Smooth muscle cell (in vitro differentiated cells): ENCODE results near the gene PTPRE. TPM values are rescaled to one million over a fixed set of nuclear protein-coding genes. Genes with fewer than 3 reads are reported as not detected.

Experiments used
- DNase-seq: peaks from one replicate; lab custom pipeline; 2025; ENCODE audit not compliant: unreplicated experiment; lab: John Stamatoyannopoulos, UW
- H2AFZ ChIP-seq: fragments of 200-600 bp; sonication (generic); 2 replicates; pipeline ENCODE4 v1.6.0; 2016; ENCODE audit warnings: antibody characterized with exemption, low read depth, mild to moderate bottlenecking
- H3F3A ChIP-seq: fragments of 200-600 bp; sonication (generic); 2 replicates; pipeline ENCODE4 v1.6.0; 2017; ENCODE audit warnings: antibody characterized with exemption, low read depth
- H3K27ac ChIP-seq: fragments of 200-600 bp; sonication (generic); 2 replicates; pipeline ENCODE4 v1.5.1; 2016; ENCODE audit warnings: low read depth, mild to moderate bottlenecking
- H3K27me3 ChIP-seq: fragments of 200-600 bp; sonication (generic); 2 replicates; pipeline ENCODE4 v1.6.1; 2016; ENCODE audit warnings: low read depth, mild to moderate bottlenecking
- H3K36me3 ChIP-seq: fragments of 200-600 bp; sonication (generic); 2 replicates; pipeline ENCODE4 v1.5.1; 2016; ENCODE audit warnings: low read depth
- H3K4me1 ChIP-seq: fragments of 200-600 bp; sonication (generic); 2 replicates; pipeline ENCODE4 v1.5.1; 2016; ENCODE audit warnings: low read depth
- H3K4me2 ChIP-seq: fragments of 200-600 bp; sonication (generic); 2 replicates; pipeline ENCODE4 v1.6.0; 2016; ENCODE audit warnings: mild to moderate bottlenecking
- H3K4me3 ChIP-seq: fragments of 200-600 bp; sonication (generic); 2 replicates; pipeline ENCODE4 v1.5.1; 2016; ENCODE audit warnings: mild to moderate bottlenecking
- H3K79me2 ChIP-seq: fragments of 200-600 bp; sonication (generic); 2 replicates; pipeline ENCODE4 v1.6.0; 2016; ENCODE audit warnings: low read depth, mild to moderate bottlenecking
- H3K9ac ChIP-seq: fragments of 200-600 bp; sonication (generic); 2 replicates; pipeline ENCODE4 v1.6.0; 2016; ENCODE audit warnings: low read depth
- H3K9me3 ChIP-seq: fragments of 200-600 bp; sonication (generic); replicated peaks from 2 replicates; pipeline ENCODE4 v1.5.1; 2016; ENCODE audit warnings: low read depth
- H4K20me1 ChIP-seq: fragments of 200-600 bp; sonication (generic); 2 replicates; pipeline ENCODE4 v1.6.0; 2016; ENCODE audit warnings: low read depth
- WGBS: methylation state at CpG from one replicate; pipeline ENCODE4 v1.1.7; 2016; ENCODE audit warnings: low lambda C conversion rate; 5-methylcytosine and 5-hydroxymethylcytosine counted together
- polyA plus RNA-seq: library from polyadenylated mRNA; unstranded; fragments of >200 nt; fragmentation: Nextera tagmentation; extraction: Ambion mirVana; gene quantifications from 2 replicates; pipeline ENCODE4 v1.2.1, GENCODE V29; 2016
- total RNA-seq: library from RNA; depleted of rRNA; stranded (reverse); fragments of >200 nt; gene quantifications from 2 replicates; pipeline ENCODE4 v1.2.3, GENCODE V29; 2014
- TF ChIP-seq, protein P1 (sequence below): fragments of 200-600 bp; sonication (generic); IDR thresholded peaks from 2 replicates; pipeline ENCODE4 v1.5.1; 2017; ENCODE audit warnings: borderline replicate concordance, mild to moderate bottlenecking, antibody characterized with exemption; ENCODE audit not compliant: insufficient read depth, poor library complexity, severe bottlenecking

The PTPRE gene
- total and polyA plus RNA-seq, 2 experiments from 2014 or later: 17.1 to 22.7 TPM

DNA sequence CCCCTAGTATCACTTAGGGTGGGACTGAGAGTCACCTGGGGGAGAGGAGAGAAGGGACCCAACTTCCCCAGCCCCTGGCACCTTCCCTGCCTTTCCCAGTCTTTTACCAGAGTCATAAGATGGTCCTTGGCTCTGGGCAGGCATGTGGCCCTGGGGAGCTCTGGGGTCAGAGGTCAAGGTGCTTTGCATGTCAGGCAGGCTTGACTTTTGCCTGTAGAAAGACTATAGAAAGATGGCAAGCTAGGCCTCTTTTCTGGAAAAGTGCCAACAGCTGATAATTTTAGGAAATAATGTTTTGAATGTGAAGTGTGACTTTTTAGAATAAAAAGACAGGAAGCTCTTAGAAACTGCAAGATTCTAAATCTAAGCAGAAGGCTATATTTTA lies 151.8 kb downstream of the PTPRE start:
- Histone ChIP-seq H3F3A (peaks cover 10% of the 10 kb centered on the region), H3K27me3 (no peaks in the 10 kb centered on the region), H3K4me3 (no peak overlapping the region), H2AFZ (no peak overlapping the region), H3K4me1 (peaks cover 16% of the 10 kb centered on the region), H3K9ac (no peak overlapping the region), H3K4me2 (no peak overlapping the region), H4K20me1 (peaks cover 7% of the 10 kb centered on the region), H3K27ac (no peak overlapping the region), H3K79me2 (no peaks in the 10 kb centered on the region), H3K36me3 (no peaks in the 10 kb centered on the region), H3K9me3 (no peaks in the 10 kb centered on the region)
- TF ChIP-seq, protein P1, sequence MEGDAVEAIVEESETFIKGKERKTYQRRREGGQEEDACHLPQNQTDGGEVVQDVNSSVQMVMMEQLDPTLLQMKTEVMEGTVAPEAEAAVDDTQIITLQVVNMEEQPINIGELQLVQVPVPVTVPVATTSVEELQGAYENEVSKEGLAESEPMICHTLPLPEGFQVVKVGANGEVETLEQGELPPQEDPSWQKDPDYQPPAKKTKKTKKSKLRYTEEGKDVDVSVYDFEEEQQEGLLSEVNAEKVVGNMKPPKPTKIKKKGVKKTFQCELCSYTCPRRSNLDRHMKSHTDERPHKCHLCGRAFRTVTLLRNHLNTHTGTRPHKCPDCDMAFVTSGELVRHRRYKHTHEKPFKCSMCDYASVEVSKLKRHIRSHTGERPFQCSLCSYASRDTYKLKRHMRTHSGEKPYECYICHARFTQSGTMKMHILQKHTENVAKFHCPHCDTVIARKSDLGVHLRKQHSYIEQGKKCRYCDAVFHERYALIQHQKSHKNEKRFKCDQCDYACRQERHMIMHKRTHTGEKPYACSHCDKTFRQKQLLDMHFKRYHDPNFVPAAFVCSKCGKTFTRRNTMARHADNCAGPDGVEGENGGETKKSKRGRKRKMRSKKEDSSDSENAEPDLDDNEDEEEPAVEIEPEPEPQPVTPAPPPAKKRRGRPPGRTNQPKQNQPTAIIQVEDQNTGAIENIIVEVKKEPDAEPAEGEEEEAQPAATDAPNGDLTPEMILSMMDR: no peak
- no peak for DNase-seq

GRCh38 chr10:128059266-128059981 lies 152.5 kb downstream of the PTPRE start:
- H3K9me3 ChIP-seq: no peaks in the 10 kb centered on the region
- H3K79me2 ChIP-seq: no peaks in the 10 kb centered on the region
- H4K20me1 ChIP-seq: peaks cover 7% of the 10 kb centered on the region
- H3K27me3 ChIP-seq: no peaks in the 10 kb centered on the region
- peaks cover 23% of the 10 kb centered on the region for H3K4me1 ChIP-seq
- no peak for DNase-seq
- no peak overlapping the region for H2AFZ ChIP-seq
- no peak overlapping the region for H3K4me2 ChIP-seq
- no peak overlapping the region for H3K27ac ChIP-seq
- 91% methylated on average over 15 of the region's 15 CpGs for WGBS
- H3F3A ChIP-seq: peaks cover 10% of the 10 kb centered on the region
- H3K4me3 ChIP-seq: no peak overlapping the region
- no peaks in the 10 kb centered on the region for H3K36me3 ChIP-seq
- TF ChIP-seq, protein P1: no peak
- H3K9ac ChIP-seq: no peak overlapping the region

- TF ChIP-seq, protein P1: no peak
- no peaks in the 10 kb centered on the region for H3K79me2 ChIP-seq
- no peak for DNase-seq
- H3F3A ChIP-seq: peaks cover 10% of the 10 kb centered on the region
- no peaks in the 10 kb centered on the region for H3K27me3 ChIP-seq
- H3K36me3 ChIP-seq: no peaks in the 10 kb centered on the region
- H3K27ac ChIP-seq: no peak overlapping the region
- no CpG with 5 or more reads among the region's 1 CpG for WGBS
- H3K9me3 ChIP-seq: no peaks in the 10 kb centered on the region
- no peak overlapping the region for H3K4me3 ChIP-seq
- H4K20me1 ChIP-seq: peaks cover 4% of the 10 kb centered on the region
- H2AFZ ChIP-seq: no peak overlapping the region
- peaks cover 24% of the 10 kb centered on the region for H3K4me1 ChIP-seq
- no peak overlapping the region for H3K4me2 ChIP-seq
- H3K9ac ChIP-seq: no peak overlapping the region
These were observed 153.0 kb downstream of the PTPRE start for GRCh38 chr10:128059982-128060293.
